ENCODE measurements around the gene MEGF11.

GRCh38 chr15:66254951-66255676 is 1.6 kb upstream of the MEGF11 start:
- no peak for TF ChIP-seq POLR2A (IDR thresholded peaks at IDR 0.05)
- TF ChIP-seq EP300 (IDR thresholded peaks at IDR 0.05) = no peak
